HCT116 (cell line): ENCODE data around the gene TMEM204. TPM values are rescaled to one million over a fixed set of nuclear protein-coding genes. Genes with fewer than 3 reads are reported as not detected.

Experiments
- ATAC-seq: fragments of 200-7000 bp; cut with Tn5 transposase; 2 replicates; pipeline ENCODE4 v1.9.1; 2020; ENCODE audit warnings: mild to moderate bottlenecking, moderate library complexity
- BruUV-seq: library from RNA; stranded (reverse); fragments of 400-500 nt; replicated peaks from 2 replicates; lab custom pipeline; 2021; lab: Mats Ljungman, UMichigan
- CTCF ChIA-PET: fragments of 300-600 bp; sonication (Branson Sonifier 250); formaldehyde crosslinking; loops from one replicate; lab custom pipeline; 2021; ENCODE audit warnings: antibody characterized with exemption; lab: Charles Lee
- POLR2A ChIA-PET: fragments of 300-600, 350-600 bp; sonication (Branson Sonifier 250); formaldehyde crosslinking; loops from one replicate; lab custom pipeline; 2021; ENCODE audit warnings: antibody characterized with exemption; lab: Charles Lee
- RAD21 ChIA-PET, 2 experiments: fragments of 300-600 bp; sonication (Branson Sonifier 250); formaldehyde crosslinking; loops; one replicate each; lab custom pipeline; 2023; ENCODE audit warnings: low total read pairs in 2 of 2; ENCODE audit not compliant: uncharacterized antibody in 2 of 2, unreplicated experiment in 2 of 2, low non-redundant PET in 1 of 2; lab: Charles Lee
- DNase-seq: peaks from one replicate; pipeline ENCODE4 v3.0.0-alpha.2; 2010; ENCODE audit warnings: low read depth, low spot score
- H2AFZ ChIP-seq: fragments of 200-600 bp; shearing (Covaris generic), sonication (generic); 2 replicates; pipeline ENCODE4 v1.6.1; 2017; ENCODE audit warnings: low read depth, mixed run types, mixed read lengths, antibody characterized with exemption, low read length; ENCODE audit not compliant: poor library complexity, severe bottlenecking
- H3K27ac ChIP-seq: 2 replicates; pipeline ENCODE4 v1.5.1; 2012; ENCODE audit warnings: low read depth, low read length
- H3K27me3 ChIP-seq: fragments of 200-600 bp; sonication (generic); 2 replicates; pipeline ENCODE4 v1.6.1; 2016; ENCODE audit warnings: mixed run types, low read length, mixed read lengths; ENCODE audit not compliant: insufficient read depth
- H3K36me3 ChIP-seq, 2 experiments: fragments of 200-500 bp in 1 of 2; fragments of 200-600 bp in 1 of 2; sonication (Bioruptor generic) in 1 of 2; sonication (generic) in 1 of 2; 2 replicates each; pipeline versions ENCODE4 v1.5.1 to v1.6.1; 2014 to 2016; ENCODE audit warnings: low read length in 2 of 2, inconsistent platforms in 1 of 2, mixed read lengths in 1 of 2, mixed run types in 1 of 2; ENCODE audit not compliant: insufficient read depth in 2 of 2, control insufficient read depth in 1 of 2
- H3K4me1 ChIP-seq, 2 experiments: fragments of 200-600 bp in 1 of 2; sonication (generic) in 1 of 2; 2 replicates each; pipeline versions ENCODE4 v1.5.1 to v1.6.1; 2012 to 2017; ENCODE audit warnings: low read length in 2 of 2, inconsistent platforms in 1 of 2, mild to moderate bottlenecking in 1 of 2, mixed read lengths in 1 of 2, mixed run types in 1 of 2, moderate library complexity in 1 of 2; ENCODE audit not compliant: insufficient read depth in 2 of 2, control insufficient read depth in 1 of 2
- H3K4me2 ChIP-seq: fragments of 200-600 bp; sonication (generic); 2 replicates; pipeline ENCODE4 v1.6.1; 2017; ENCODE audit warnings: mixed run types, low read length, mixed read lengths
- H3K4me3 ChIP-seq, 2 experiments: fragments of 200-600 bp in 1 of 2; sonication (generic) in 1 of 2; replicated peaks in 1 of 2; 2 replicates each; pipeline ENCODE4 v1.5.1; 2011 to 2016; ENCODE audit warnings: low read length in 2 of 2, control low read depth in 1 of 2, low read depth in 1 of 2, mild to moderate bottlenecking in 1 of 2, mixed read lengths in 1 of 2, mixed run types in 1 of 2
- H3K79me2 ChIP-seq: fragments of 200-600 bp; sonication (generic); 2 replicates; pipeline ENCODE4 v1.6.1; 2017; ENCODE audit warnings: mild to moderate bottlenecking, mixed run types, low read length, moderate library complexity, mixed read lengths; ENCODE audit not compliant: insufficient read depth
- H3K9ac ChIP-seq: fragments of 200-600 bp; sonication (generic); 2 replicates; pipeline ENCODE4 v1.6.1; 2016; ENCODE audit warnings: low read length, mixed read lengths
- H3K9me2 ChIP-seq: fragments of 200-600 bp; sonication (generic), shearing (Covaris generic); 2 replicates; pipeline ENCODE4 v1.6.1; 2017; ENCODE audit warnings: mixed run types, mild to moderate bottlenecking, moderate library complexity; ENCODE audit not compliant: insufficient read depth
- H3K9me3 ChIP-seq, 2 experiments: fragments of 200-500 bp in 1 of 2; fragments of 200-600 bp in 1 of 2; sonication (Bioruptor generic) in 1 of 2; sonication (generic) in 1 of 2; 2 replicates each; pipeline ENCODE4 v1.6.1; 2014 to 2017; ENCODE audit warnings: low read length in 2 of 2, mixed read lengths in 2 of 2, inconsistent platforms in 1 of 2, low read depth in 1 of 2, mild to moderate bottlenecking in 1 of 2, mixed run types in 1 of 2, moderate library complexity in 1 of 2; ENCODE audit not compliant: control insufficient read depth in 1 of 2, insufficient read depth in 1 of 2
- H4K20me1 ChIP-seq: fragments of 200-600 bp; sonication (generic), shearing (Covaris generic); 2 replicates; pipeline ENCODE4 v1.6.1; 2017; ENCODE audit warnings: mixed run types, mild to moderate bottlenecking, moderate library complexity; ENCODE audit not compliant: insufficient read depth
- ATF3 ChIP-seq: IDR thresholded peaks from 2 replicates; pipeline ENCODE4 v1.6.1; 2012
- CBX3 ChIP-seq: IDR thresholded peaks from 2 replicates; pipeline ENCODE4 v1.6.1; 2012; ENCODE audit warnings: low read depth
- CTCF ChIP-seq, 3 experiments: fragments of 200-600 bp in 1 of 3; sonication (generic) in 1 of 3; IDR thresholded peaks in 2 of 3; conservative IDR thresholded peaks in 1 of 3; 2 replicates each; pipeline ENCODE4 v1.5.1; 2012 to 2017; ENCODE audit warnings: low read depth in 2 of 3, low read length in 2 of 3, antibody characterized with exemption in 1 of 3, borderline replicate concordance in 1 of 3, control low read depth in 1 of 3, mild to moderate bottlenecking in 1 of 3, mixed read lengths in 1 of 3, mixed run types in 1 of 3, moderate library complexity in 1 of 3; ENCODE audit not compliant: insufficient read depth in 1 of 3
- EGR1 ChIP-seq: IDR thresholded peaks from 2 replicates; pipeline ENCODE4 v1.6.1; 2012; ENCODE audit warnings: low read depth
- ELF1 ChIP-seq: IDR thresholded peaks from 2 replicates; pipeline ENCODE4 v1.6.1; 2012; ENCODE audit warnings: low read depth, borderline replicate concordance
- EZH2 ChIP-seq: fragments of 200-600 bp; sonication (generic); IDR thresholded peaks from 2 replicates; pipeline ENCODE4 v1.6.1; 2017; ENCODE audit warnings: antibody characterized with exemption, mixed run types
- FOSL1 ChIP-seq: IDR thresholded peaks from 2 replicates; pipeline ENCODE4 v1.6.1; 2012; ENCODE audit warnings: low read depth
- JUND ChIP-seq: IDR thresholded peaks from 2 replicates; pipeline ENCODE4 v1.6.1; 2012
- POLR2A ChIP-seq: IDR thresholded peaks from 2 replicates; pipeline ENCODE4 v1.7.0; 2011; ENCODE audit warnings: borderline replicate concordance; ENCODE audit not compliant: insufficient read depth, insufficient read length; ENCODE audit errors: extremely low read depth
- POLR2AphosphoS5 ChIP-seq: IDR thresholded peaks from 2 replicates; pipeline ENCODE4 v1.6.1; 2011; ENCODE audit warnings: mild to moderate bottlenecking, low read depth, low read length, moderate library complexity
- RAD21 ChIP-seq: IDR thresholded peaks from 2 replicates; pipeline ENCODE4 v1.6.1; 2012; ENCODE audit warnings: low read depth, mild to moderate bottlenecking
- SIN3A ChIP-seq: IDR thresholded peaks from 2 replicates; pipeline ENCODE4 v1.6.1; 2012; ENCODE audit warnings: low read depth
- SP1 ChIP-seq: IDR thresholded peaks from 2 replicates; pipeline ENCODE4 v1.6.1; 2012; ENCODE audit warnings: low read depth
- SRF ChIP-seq: IDR thresholded peaks from 2 replicates; pipeline ENCODE4 v1.6.1; 2012; ENCODE audit warnings: low read depth
- TCF7L2 ChIP-seq: IDR thresholded peaks from 2 replicates; pipeline ENCODE4 v1.7.0; 2011; ENCODE audit warnings: borderline replicate concordance, inconsistent platforms; ENCODE audit not compliant: insufficient read depth, insufficient read length; ENCODE audit errors: extremely low read depth
- ZFX ChIP-seq: fragments of 450-650 bp; IDR thresholded peaks from 2 replicates; pipeline ENCODE4 v1.6.1; 2017
- ZNF274 ChIP-seq: fragments of 200-500 bp; sonication (Bioruptor generic); IDR thresholded peaks from 2 replicates; pipeline ENCODE4 v1.6.1; 2014; ENCODE audit warnings: mild to moderate bottlenecking, low read depth, low read length, inconsistent platforms
- intact Hi-C: fragments of 100-400 bp; cut with micrococcal nuclease; formaldehyde crosslinking; loops from 2 replicates; pipeline ENCODE4 v1.10.0; 2022
- total RNA-seq: library from RNA; stranded (reverse); gene quantifications from one replicate; pipeline ENCODE4 v1.2.1, GENCODE V29; 2021; ENCODE audit not compliant: unreplicated experiment

TMEM204 gene
- total RNA-seq, 1 experiment from 2014 or later: 0.22 TPM

- no peak overlapping the region for H2AFZ ChIP-seq
- no peaks in the 10 kb centered on the region for H3K36me3 ChIP-seq
- no peak overlapping the region for H3K4me2 ChIP-seq
- intact Hi-C loops: no loop called here
- H3K79me2 ChIP-seq: no peaks in the 10 kb centered on the region
- ChIA-PET RAD21 (no interaction called here), POLR2A (no interaction called here), CTCF (no interaction called here)
- DNase-seq: no peak
- H3K9ac ChIP-seq: no peak overlapping the region
- H3K9me2 ChIP-seq: no peaks in the 10 kb centered on the region
- no peaks in the 10 kb centered on the region for H4K20me1 ChIP-seq
- no TSS peak for BruUV-seq
- H3K4me1 ChIP-seq: peaks cover 2% of the 10 kb centered on the region in 2 experiments
- H3K4me3 ChIP-seq: no peak overlapping the region
- ATAC-seq: no peak
- no peaks in the 10 kb centered on the region for H3K27me3 ChIP-seq
- H3K9me3 ChIP-seq: no peaks in the 10 kb centered on the region
- no peak overlapping the region for H3K27ac ChIP-seq
- TF ChIP-seq SP1: no peak
- no peak for TF ChIP-seq POLR2A
- TF ChIP-seq TCF7L2: no peak
- no peak for TF ChIP-seq RAD21
- TF ChIP-seq CTCF (IDR thresholded peaks at IDR 0.05 in 2 of 3, conservative IDR thresholded peaks at IDR 0.05 in 1 of 3; ENCODE audit: borderline replicate concordance in 1 of 3, insufficient read depth in 1 of 3, low read depth in 2 of 3, low read length in 2 of 3): no peak
- TF ChIP-seq SRF: no peak
- TF ChIP-seq ZFX: no peak
- no peak for TF ChIP-seq EZH2
- TF ChIP-seq CBX3: no peak
These were observed 15.3 kb downstream of the TMEM204 start for GRCh38 chr16:1548727-1549126.

- H3K9ac ChIP-seq: no peak overlapping the region
- DNase-seq (no peak), ATAC-seq (no peak)
- no peak overlapping the region for H3K4me3 ChIP-seq
- H3K4me1 ChIP-seq: no peaks in the 10 kb centered on the region
- no peak overlapping the region for H3K27ac ChIP-seq
- H3K36me3 ChIP-seq: no peaks in the 10 kb centered on the region; a peak in 1 of 4 replicates
- no peaks in the 10 kb centered on the region for H3K27me3 ChIP-seq
- H3K4me2 ChIP-seq: no peak overlapping the region
- intact Hi-C loops: no loop called here
- no peak overlapping the region for H2AFZ ChIP-seq
- H3K79me2 ChIP-seq: no peaks in the 10 kb centered on the region
- BruUV-seq: no TSS peak
- ChIA-PET RAD21 (no interaction called here), CTCF (no interaction called here), POLR2A (no interaction called here)
- no peaks in the 10 kb centered on the region for H4K20me1 ChIP-seq
- no peaks in the 10 kb centered on the region for H3K9me3 ChIP-seq
- H3K9me2 ChIP-seq: no peaks in the 10 kb centered on the region
- no peak for TF ChIP-seq POLR2AphosphoS5
- no peak for TF ChIP-seq ATF3
- no peak for TF ChIP-seq SIN3A
- no peak for TF ChIP-seq ELF1
- TF ChIP-seq EGR1: no peak
- TF ChIP-seq SP1: no peak
- TF ChIP-seq POLR2A: no peak
- no peak for TF ChIP-seq ZNF274
- TF ChIP-seq JUND: no peak
- TF ChIP-seq FOSL1: no peak
- no peak for TF ChIP-seq SRF
- TF ChIP-seq ZFX: no peak
- no peak for TF ChIP-seq CBX3
- TF ChIP-seq RAD21: no peak
These were observed 16.6 kb downstream of the TMEM204 start for GRCh38 chr16:1550069-1550468.
